Trophoblast cell (in vitro differentiated cells and primary cell): Measurements from ENCODE around the gene ADAMTS13.

ENCODE experiments used
- DNase-seq, 2 donors: peaks; one replicate each; pipeline ENCODE4 v3.0.0-alpha.2; 2016
- H2AFZ ChIP-seq: 2 replicates; pipeline ENCODE4 v1.6.1; 2013; ENCODE audit warnings: low read length, moderate library complexity, mild to moderate bottlenecking; ENCODE audit not compliant: insufficient read depth, poor library complexity
- H2AK5ac ChIP-seq: 2 replicates; pipeline ENCODE4 v1.6.1; 2013; ENCODE audit warnings: mild to moderate bottlenecking, low read length
- H2BK120ac ChIP-seq: 2 replicates; pipeline ENCODE4 v1.6.1; 2013; ENCODE audit warnings: low read length, mild to moderate bottlenecking, moderate library complexity; ENCODE audit not compliant: insufficient read depth, poor library complexity
- H2BK12ac ChIP-seq: 2 replicates; pipeline ENCODE4 v1.6.1; 2013; ENCODE audit warnings: mild to moderate bottlenecking, low read length, moderate library complexity
- H2BK5ac ChIP-seq: 2 replicates; pipeline ENCODE4 v1.6.1; 2013; ENCODE audit warnings: low read length, low read depth, moderate library complexity, mild to moderate bottlenecking; ENCODE audit not compliant: poor library complexity
- H3K14ac ChIP-seq: 2 replicates; pipeline ENCODE4 v1.6.1; 2013; ENCODE audit warnings: mild to moderate bottlenecking, low read length
- H3K18ac ChIP-seq: 2 replicates; pipeline ENCODE4 v1.6.1; 2013; ENCODE audit warnings: mild to moderate bottlenecking, low read length
- H3K23ac ChIP-seq: 2 replicates; pipeline ENCODE4 v1.6.1; 2013; ENCODE audit warnings: low read length
- H3K27ac ChIP-seq: 2 replicates; pipeline ENCODE4 v1.5.1; 2013; ENCODE audit warnings: low read depth, mild to moderate bottlenecking, inconsistent platforms, low read length, moderate library complexity
- H3K27me3 ChIP-seq: 2 replicates; pipeline ENCODE4 v1.6.1; 2013; ENCODE audit warnings: inconsistent platforms, mild to moderate bottlenecking, low read length, moderate library complexity; ENCODE audit not compliant: insufficient read depth
- H3K36me3 ChIP-seq, 2 experiments: 1 replicate in 1 of 2; 2 replicates in 1 of 2; pipeline ENCODE4 v1.6.1; 2013; ENCODE audit warnings: low read length in 2 of 2, mild to moderate bottlenecking in 2 of 2, moderate library complexity in 1 of 2; ENCODE audit not compliant: insufficient read depth in 2 of 2, control insufficient read depth in 1 of 2
- H3K4ac ChIP-seq: 2 replicates; pipeline ENCODE4 v1.6.1; 2013; ENCODE audit warnings: low read depth, mild to moderate bottlenecking, low read length, moderate library complexity
- H3K4me1 ChIP-seq, 2 experiments: 1 replicate in 1 of 2; 2 replicates in 1 of 2; pipeline ENCODE4 v1.6.1; 2013; ENCODE audit warnings: low read length in 2 of 2, mild to moderate bottlenecking in 2 of 2, moderate library complexity in 1 of 2; ENCODE audit not compliant: insufficient read depth in 2 of 2, control insufficient read depth in 1 of 2
- H3K4me2 ChIP-seq: 2 replicates; pipeline ENCODE4 v1.6.1; 2013; ENCODE audit warnings: inconsistent platforms, mild to moderate bottlenecking, low read length, moderate library complexity
- H3K4me3 ChIP-seq: 2 replicates; pipeline ENCODE4 v1.5.1; 2013; ENCODE audit warnings: mild to moderate bottlenecking, low read depth, low read length, inconsistent platforms
- H3K79me1 ChIP-seq: one replicate; pipeline ENCODE4 v1.6.1; 2013; ENCODE audit warnings: low read length
- H3K79me2 ChIP-seq: 2 replicates; pipeline ENCODE4 v1.6.1; 2013; ENCODE audit warnings: low read length, mild to moderate bottlenecking; ENCODE audit not compliant: control insufficient read depth, insufficient read depth, poor library complexity
- H3K9ac ChIP-seq: 2 replicates; pipeline ENCODE4 v1.6.1; 2013; ENCODE audit warnings: mild to moderate bottlenecking, low read length
- H3K9me3 ChIP-seq: 2 replicates; pipeline ENCODE4 v1.6.1; 2013; ENCODE audit warnings: low read depth, mild to moderate bottlenecking, control low read depth, inconsistent platforms, low read length; ENCODE audit not compliant: insufficient read depth
- H4K12ac ChIP-seq: 2 replicates; pipeline ENCODE4 v1.6.1; 2013; ENCODE audit warnings: low read depth, mild to moderate bottlenecking, low read length, moderate library complexity
- H4K8ac ChIP-seq: 2 replicates; pipeline ENCODE4 v1.6.1; 2013; ENCODE audit warnings: low read depth, mild to moderate bottlenecking, low read length, moderate library complexity
- H4K91ac ChIP-seq: one replicate; pipeline ENCODE4 v1.6.1; 2013; ENCODE audit warnings: low read depth, mild to moderate bottlenecking, low read length, moderate library complexity
- WGBS: extraction: QIAGEN DNeasy Blood & Tissue Kit; methylation state at CpG from one replicate; pipeline ENCODE4 v1.1.7; 2013; ENCODE audit warnings: missing lambda C conversion rate; ENCODE audit not compliant: insufficient read length, insufficient coverage; ENCODE audit errors: extremely low coverage; 5-methylcytosine and 5-hydroxymethylcytosine counted together

Gene ADAMTS13

GRCh38 chr9:133453651-133454050 is 31.5 kb downstream of the ADAMTS13 start:
- Histone ChIP-seq H3K27ac (no peak overlapping the region), H3K9ac (no peak overlapping the region), H2AFZ (no peak overlapping the region), H3K36me3 (no peaks in the 10 kb centered on the region), H3K4ac (no peak overlapping the region), H4K8ac (no peak overlapping the region), H2AK5ac (no peak overlapping the region), H2BK12ac (no peak overlapping the region), H3K79me2 (no peaks in the 10 kb centered on the region), H3K9me3 (no peaks in the 10 kb centered on the region), H4K91ac (no peak overlapping the region), H3K27me3 (no peaks in the 10 kb centered on the region), H3K4me3 (no peak overlapping the region), H3K14ac (no peak overlapping the region), H2BK120ac (no peak overlapping the region), H3K18ac (no peak overlapping the region), H3K79me1 (no peaks in the 10 kb centered on the region), H3K23ac (no peak overlapping the region), H2BK5ac (no peak overlapping the region), H4K12ac (no peak overlapping the region), H3K4me1 (no peaks in the 10 kb centered on the region), H3K4me2 (no peak overlapping the region)
- DNase-seq: no peak
- WGBS: no CpG with 5 or more reads among the region's 11 CpGs

DNA sequence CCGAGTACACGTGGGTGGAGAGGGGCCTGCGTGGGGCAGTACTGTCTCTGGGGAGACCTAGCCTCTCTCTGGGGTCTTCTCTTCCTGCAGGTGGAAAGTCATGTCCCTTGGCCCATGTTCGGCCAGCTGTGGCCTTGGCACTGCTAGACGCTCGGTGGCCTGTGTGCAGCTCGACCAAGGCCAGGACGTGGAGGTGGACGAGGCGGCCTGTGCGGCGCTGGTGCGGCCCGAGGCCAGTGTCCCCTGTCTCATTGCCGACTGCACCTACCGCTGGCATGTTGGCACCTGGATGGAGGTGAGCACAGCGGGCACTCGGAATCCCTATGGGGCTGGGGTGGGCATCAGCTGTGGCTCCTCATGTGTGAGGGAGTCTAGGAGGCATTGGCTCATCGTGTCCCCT is 32.2 kb downstream of the ADAMTS13 start:
- H3K4me1 ChIP-seq: peaks cover 0 to 2% of the 10 kb centered on the region in 2 experiments
- no peak overlapping the region for H3K4ac ChIP-seq
- H3K79me2 ChIP-seq: no peaks in the 10 kb centered on the region
- no peak overlapping the region for H4K8ac ChIP-seq
- DNase-seq: no peak
- no peak overlapping the region for H4K12ac ChIP-seq
- H2BK5ac ChIP-seq: no peak overlapping the region
- no peak overlapping the region for H3K27ac ChIP-seq
- H2BK120ac ChIP-seq: no peak overlapping the region
- H3K4me2 ChIP-seq: no peak overlapping the region
- no peak overlapping the region for H3K23ac ChIP-seq
- no CpG with 5 or more reads among the region's 19 CpGs for WGBS
- H3K27me3 ChIP-seq: no peaks in the 10 kb centered on the region
- H3K4me3 ChIP-seq: no peak overlapping the region
- H2AFZ ChIP-seq: no peak overlapping the region
- H3K9me3 ChIP-seq: no peaks in the 10 kb centered on the region
- H2AK5ac ChIP-seq: no peak overlapping the region
- H3K36me3 ChIP-seq: no peaks in the 10 kb centered on the region
- H3K9ac ChIP-seq: no peak overlapping the region
- no peak overlapping the region for H3K18ac ChIP-seq
- H3K79me1 ChIP-seq: no peaks in the 10 kb centered on the region
- H2BK12ac ChIP-seq: no peak overlapping the region
- H4K91ac ChIP-seq: no peak overlapping the region
- H3K14ac ChIP-seq: no peak overlapping the region

DNA sequence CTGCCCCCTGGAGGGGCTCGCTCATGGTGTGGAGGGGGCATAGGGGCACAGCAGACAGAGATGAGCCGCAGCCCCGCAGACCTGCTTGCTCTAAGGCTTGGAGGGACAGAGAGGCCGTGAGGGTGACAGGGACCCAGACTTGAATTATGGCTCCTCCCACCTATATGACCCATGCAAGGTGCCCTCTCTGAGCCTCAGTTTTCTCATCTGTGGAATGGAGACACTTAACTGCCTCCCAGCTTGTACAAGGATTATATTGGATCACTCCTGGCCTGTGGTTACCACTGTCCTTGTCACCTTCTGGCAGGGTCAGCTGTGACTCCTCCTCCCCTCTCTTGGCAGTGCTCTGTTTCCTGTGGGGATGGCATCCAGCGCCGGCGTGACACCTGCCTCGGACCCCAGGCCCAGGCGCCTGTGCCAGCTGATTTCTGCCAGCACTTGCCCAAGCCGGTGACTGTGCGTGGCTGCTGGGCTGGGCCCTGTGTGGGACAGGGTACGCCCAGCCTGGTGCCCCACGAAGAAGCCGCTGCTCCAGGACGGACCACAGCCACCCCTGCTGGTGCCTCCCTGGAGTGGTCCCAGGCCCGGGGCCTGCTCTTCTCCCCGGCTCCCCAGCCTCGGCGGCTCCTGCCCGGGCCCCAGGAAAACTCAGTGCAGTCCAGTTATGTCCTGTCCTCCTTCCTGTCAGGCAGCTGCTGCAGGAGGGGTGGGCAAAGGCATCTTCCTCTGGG is 32.9 kb downstream of the ADAMTS13 start:
- Histone ChIP-seq H3K36me3 (no peaks in the 10 kb centered on the region), H3K27me3 (no peaks in the 10 kb centered on the region), H3K4me3 (no peak overlapping the region), H2BK120ac (no peak overlapping the region), H2AK5ac (no peak overlapping the region), H3K4me2 (no peak overlapping the region), H3K9ac (no peak overlapping the region), H3K4me1 (peaks cover 0 to 2% of the 10 kb centered on the region in 2 experiments), H2BK5ac (no peak overlapping the region), H3K18ac (no peak overlapping the region), H3K79me1 (peaks cover 3% of the 10 kb centered on the region), H4K12ac (no peak overlapping the region), H2AFZ (no peak overlapping the region), H3K79me2 (peaks cover 2% of the 10 kb centered on the region), H2BK12ac (no peak overlapping the region), H4K91ac (no peak overlapping the region), H4K8ac (no peak overlapping the region), H3K14ac (no peak overlapping the region), H3K4ac (no peak overlapping the region), H3K23ac (no peak overlapping the region), H3K27ac (no peak overlapping the region), H3K9me3 (no peaks in the 10 kb centered on the region)
- DNase-seq: no peak
- WGBS: no CpG with 5 or more reads among the region's 20 CpGs

DNA sequence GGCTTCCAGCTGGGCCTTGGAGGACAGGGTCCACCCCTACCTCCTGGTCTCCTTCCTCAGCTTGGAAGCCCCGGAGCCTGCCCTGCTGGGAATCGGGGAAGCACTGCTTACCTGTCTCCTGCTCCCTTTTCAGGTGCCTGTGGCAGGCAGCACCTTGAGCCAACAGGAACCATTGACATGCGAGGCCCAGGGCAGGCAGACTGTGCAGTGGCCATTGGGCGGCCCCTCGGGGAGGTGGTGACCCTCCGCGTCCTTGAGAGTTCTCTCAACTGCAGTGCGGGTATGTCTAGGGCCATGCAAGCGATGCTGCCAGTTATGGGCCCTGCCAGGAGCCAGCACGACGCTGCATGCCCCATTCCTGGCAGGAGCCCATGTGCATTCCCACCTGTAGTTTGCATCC is 33.8 kb downstream of the ADAMTS13 start:
- no peak for DNase-seq
- Histone ChIP-seq H4K8ac (no peak overlapping the region), H3K9ac (no peak overlapping the region), H2BK12ac (no peak overlapping the region), H2AFZ (no peak overlapping the region), H3K27me3 (no peaks in the 10 kb centered on the region), H3K79me2 (peaks cover 2% of the 10 kb centered on the region), H4K12ac (no peak overlapping the region), H3K4ac (no peak overlapping the region), H3K4me1 (peaks cover 0 to 8% of the 10 kb centered on the region in 2 experiments), H3K18ac (no peak overlapping the region), H3K14ac (no peak overlapping the region), H3K4me2 (no peak overlapping the region), H2AK5ac (no peak overlapping the region), H2BK5ac (no peak overlapping the region), H4K91ac (no peak overlapping the region), H3K9me3 (no peaks in the 10 kb centered on the region), H3K36me3 (no peaks in the 10 kb centered on the region), H3K27ac (no peak overlapping the region), H3K23ac (no peak overlapping the region), H3K79me1 (peaks cover 5% of the 10 kb centered on the region), H3K4me3 (no peak overlapping the region), H2BK120ac (no peak overlapping the region)
- no CpG with 5 or more reads among the region's 11 CpGs for WGBS
